Measurements from ENCODE around the gene ASPN. TPM values are rescaled to one million over a fixed set of nuclear protein-coding genes. Genes with fewer than 3 reads are reported as not detected.

The ASPN gene
- polyA plus RNA-seq (2011; rRNA removed) = 0.92 and 1.1 TPM in 2 replicates
- 0.23 and 0.61 TPM in 2 replicates for polyA minus RNA-seq (2011; rRNA and poly(A)+ RNA removed)

DNA sequence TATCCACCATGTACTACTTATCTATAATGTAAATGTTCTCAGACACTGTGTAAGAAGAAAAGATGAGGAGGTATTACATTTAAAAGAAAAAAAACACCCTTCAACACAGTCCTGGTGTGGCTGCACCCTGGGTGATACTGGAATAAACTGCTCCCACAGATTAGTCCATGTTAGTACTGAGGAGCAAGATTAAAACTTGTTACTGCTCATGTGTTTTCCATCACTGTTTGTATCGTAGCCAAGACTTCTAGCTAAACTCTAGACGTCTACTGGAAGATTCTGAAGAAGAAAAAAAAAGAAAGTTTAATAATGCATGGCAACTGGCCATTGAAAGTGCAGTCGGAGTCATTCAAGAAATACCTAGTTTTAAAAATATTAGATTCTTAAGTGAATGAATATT, at the start of gene ASPN:
Gene ASPN, minus strand, starts transcription at position 178 of the 400 bp plus-strand sequence.
- H3K27ac ChIP-seq (ENCODE audit: low read depth, low read length) = no peak within 1 kb of the TSS
- POLR2A ChIA-PET = no interaction called here
- DNase-seq (ENCODE audit: low read depth, low spot score) = no peak

DNA sequence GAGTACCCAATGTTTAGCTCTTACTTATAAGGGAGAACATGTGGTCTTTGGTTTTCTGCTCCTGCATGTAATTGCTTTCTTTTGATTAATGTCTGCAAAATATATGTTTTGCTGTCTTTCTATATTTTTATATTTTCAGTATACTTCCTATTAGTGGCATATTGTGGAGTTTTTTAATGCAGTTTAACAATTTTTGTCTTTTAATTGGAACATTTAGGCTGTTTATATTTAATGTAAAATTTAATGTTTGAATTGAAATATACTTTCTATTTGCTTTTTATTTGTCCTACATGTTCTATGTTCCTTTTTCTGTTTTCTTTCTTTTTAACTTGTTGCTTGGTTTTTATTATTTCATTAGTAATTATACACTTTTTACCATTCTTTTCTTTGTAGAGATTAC, 48.6 kb upstream of the ASPN start:
- Histone ChIP-seq H3K27me3 (ENCODE audit: control insufficient read depth, insufficient read depth, low read length) (no peaks in the 10 kb centered on the region), H3K9me3 (ENCODE audit: control insufficient read depth, insufficient read depth, low read length) (no peaks in the 10 kb centered on the region), H3K4me3 (ENCODE audit: low read depth, low read length) (no peak overlapping the region), H3K27ac (ENCODE audit: low read depth, low read length) (no peak overlapping the region)
- TF ChIP-seq, protein P1, sequence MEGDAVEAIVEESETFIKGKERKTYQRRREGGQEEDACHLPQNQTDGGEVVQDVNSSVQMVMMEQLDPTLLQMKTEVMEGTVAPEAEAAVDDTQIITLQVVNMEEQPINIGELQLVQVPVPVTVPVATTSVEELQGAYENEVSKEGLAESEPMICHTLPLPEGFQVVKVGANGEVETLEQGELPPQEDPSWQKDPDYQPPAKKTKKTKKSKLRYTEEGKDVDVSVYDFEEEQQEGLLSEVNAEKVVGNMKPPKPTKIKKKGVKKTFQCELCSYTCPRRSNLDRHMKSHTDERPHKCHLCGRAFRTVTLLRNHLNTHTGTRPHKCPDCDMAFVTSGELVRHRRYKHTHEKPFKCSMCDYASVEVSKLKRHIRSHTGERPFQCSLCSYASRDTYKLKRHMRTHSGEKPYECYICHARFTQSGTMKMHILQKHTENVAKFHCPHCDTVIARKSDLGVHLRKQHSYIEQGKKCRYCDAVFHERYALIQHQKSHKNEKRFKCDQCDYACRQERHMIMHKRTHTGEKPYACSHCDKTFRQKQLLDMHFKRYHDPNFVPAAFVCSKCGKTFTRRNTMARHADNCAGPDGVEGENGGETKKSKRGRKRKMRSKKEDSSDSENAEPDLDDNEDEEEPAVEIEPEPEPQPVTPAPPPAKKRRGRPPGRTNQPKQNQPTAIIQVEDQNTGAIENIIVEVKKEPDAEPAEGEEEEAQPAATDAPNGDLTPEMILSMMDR (IDR thresholded peaks at IDR 0.05; ENCODE audit: low read depth, low read length) = no peak
- no peak for DNase-seq (ENCODE audit: low read depth, low spot score)
- CTCF ChIA-PET = no interaction called here
- POLR2A ChIA-PET = no interaction called here

More for the DNA sequence above, at the start of gene ASPN:
- no peaks in the 10 kb centered on the region for H3K27me3 ChIP-seq (ENCODE audit: control insufficient read depth, insufficient read depth, low read length)
- no peaks in the 10 kb centered on the region for H3K9me3 ChIP-seq (ENCODE audit: control insufficient read depth, insufficient read depth, low read length)
- H3K4me3 ChIP-seq (ENCODE audit: low read depth, low read length) = no peak within 1 kb of the TSS
- CTCF ChIA-PET = interaction anchor here (1.1 kb wide), 1 partner anchor 154 kb away, joined by 3 read pairs; no protein-coding TSS in a partner anchor
- TF ChIP-seq, protein P1 (IDR thresholded peaks at IDR 0.05; ENCODE audit: low read depth, low read length) = no peak

DNA sequence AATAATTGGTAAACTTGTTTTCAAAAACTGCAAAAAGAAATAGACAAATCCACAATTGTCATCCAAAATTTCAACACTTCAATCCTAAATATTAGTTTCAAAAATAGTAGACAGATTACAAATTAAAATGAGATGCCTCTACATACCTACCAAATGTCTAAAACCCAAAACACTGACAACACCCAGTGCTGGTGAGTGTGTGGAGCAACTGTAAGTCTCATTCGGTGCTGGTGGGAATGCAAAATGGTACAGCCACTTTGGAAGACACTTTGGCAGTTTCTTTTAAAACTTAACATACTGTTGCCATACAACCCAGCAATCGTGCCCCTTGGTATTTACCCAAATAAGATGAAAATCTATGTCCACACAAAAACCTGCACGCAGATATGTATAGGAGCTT, 46.8 kb upstream of the ASPN start:
- no peak for DNase-seq (ENCODE audit: low read depth, low spot score)
- TF ChIP-seq, protein P1 (IDR thresholded peaks at IDR 0.05; ENCODE audit: low read depth, low read length) = no peak
- H3K27ac ChIP-seq (ENCODE audit: low read depth, low read length) = no peak overlapping the region
- CTCF ChIA-PET = interaction anchor here (0.7 kb wide), 1 partner anchor 404 kb away, joined by 3 read pairs; no protein-coding TSS in a partner anchor
- POLR2A ChIA-PET = no interaction called here
- H3K9me3 ChIP-seq (ENCODE audit: control insufficient read depth, insufficient read depth, low read length) = no peaks in the 10 kb centered on the region
- H3K27me3 ChIP-seq (ENCODE audit: control insufficient read depth, insufficient read depth, low read length) = no peaks in the 10 kb centered on the region
- no peak overlapping the region for H3K4me3 ChIP-seq (ENCODE audit: low read depth, low read length)

DNA sequence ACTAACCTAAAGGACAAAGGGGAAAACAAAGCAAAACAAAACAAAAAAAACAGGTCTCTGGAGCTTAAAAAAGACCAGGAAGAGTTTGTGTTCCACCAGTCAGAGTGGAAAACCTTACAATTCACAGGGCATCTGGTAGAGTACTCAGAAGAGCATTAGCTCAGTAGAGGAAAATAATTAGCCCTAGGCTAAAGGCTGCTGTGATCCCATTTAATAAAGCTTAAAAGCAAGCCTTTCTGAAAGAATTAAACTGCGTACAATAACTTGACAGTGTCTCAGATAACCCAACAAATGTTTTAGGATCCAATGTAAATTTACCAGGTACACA, 46.2 kb upstream of the ASPN start:
- TF ChIP-seq, protein P1 (IDR thresholded peaks at IDR 0.05; ENCODE audit: low read depth, low read length) = no peak
- no peak overlapping the region for H3K27ac ChIP-seq (ENCODE audit: low read depth, low read length)
- H3K27me3 ChIP-seq (ENCODE audit: control insufficient read depth, insufficient read depth, low read length) = no peaks in the 10 kb centered on the region
- DNase-seq (ENCODE audit: low read depth, low spot score) = no peak
- ChIA-PET POLR2A (no interaction called here), CTCF (no interaction called here)
- H3K9me3 ChIP-seq (ENCODE audit: control insufficient read depth, insufficient read depth, low read length) = no peaks in the 10 kb centered on the region
- H3K4me3 ChIP-seq (ENCODE audit: low read depth, low read length) = no peak overlapping the region

DNA sequence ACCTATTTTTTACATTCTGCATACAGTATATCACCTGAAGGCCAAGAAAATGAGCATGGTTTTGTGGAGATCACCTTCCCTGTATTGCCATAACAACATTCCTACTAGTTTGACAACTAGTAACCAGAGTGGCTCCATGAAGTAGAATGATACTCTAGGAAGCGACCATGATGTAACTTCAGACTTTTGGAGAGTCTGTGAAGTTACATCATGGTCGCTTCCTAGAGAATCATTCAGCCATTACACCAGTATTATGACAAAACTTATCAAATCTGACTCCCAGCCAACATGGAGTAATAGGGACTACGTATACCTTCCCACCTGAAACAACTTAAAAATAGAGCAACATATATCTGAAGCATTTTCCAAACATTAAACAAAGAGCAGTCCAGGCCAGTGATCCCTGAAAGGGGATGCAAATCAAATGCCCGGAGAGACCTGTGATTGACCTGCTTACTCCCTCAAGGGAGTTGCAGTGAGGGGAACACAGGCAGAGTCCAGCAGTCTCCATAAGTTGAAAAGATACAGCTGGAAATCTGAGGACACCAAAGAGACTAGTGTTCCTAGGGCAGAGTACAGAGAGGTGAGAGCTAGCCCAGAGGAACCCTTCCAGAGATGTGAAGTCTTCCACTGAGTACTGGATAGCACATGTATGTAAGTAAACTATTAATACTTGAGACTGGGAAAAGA, 45.7 kb upstream of the ASPN start:
- H3K27me3 ChIP-seq (ENCODE audit: control insufficient read depth, insufficient read depth, low read length) = no peaks in the 10 kb centered on the region
- POLR2A ChIA-PET = no interaction called here
- no peak overlapping the region for H3K4me3 ChIP-seq (ENCODE audit: low read depth, low read length)
- TF ChIP-seq, protein P1 (IDR thresholded peaks at IDR 0.05; ENCODE audit: low read depth, low read length) = no peak
- no peaks in the 10 kb centered on the region for H3K9me3 ChIP-seq (ENCODE audit: control insufficient read depth, insufficient read depth, low read length)
- CTCF ChIA-PET = no interaction called here
- DNase-seq (ENCODE audit: low read depth, low spot score) = no peak
- H3K27ac ChIP-seq (ENCODE audit: low read depth, low read length) = no peak overlapping the region

All from AG04450 (cell line).